GM23248 (cell line): ENCODE data around the gene CCDC187. TPM values are rescaled to one million over a fixed set of nuclear protein-coding genes. Genes with fewer than 3 reads are reported as not detected.

Source experiments
- DNase-seq: peaks from one replicate; pipeline ENCODE4 v3.0.0-alpha.2; 2015
- H2AFZ ChIP-seq: fragments of 200-600 bp; sonication (generic); 2 replicates; pipeline ENCODE4 v1.6.1; 2016; ENCODE audit warnings: antibody characterized with exemption
- H3F3A ChIP-seq: fragments of 200-600 bp; sonication (generic); 2 replicates; pipeline ENCODE4 v1.6.1; 2016; ENCODE audit warnings: mild to moderate bottlenecking, antibody characterized with exemption, mixed run types; ENCODE audit not compliant: insufficient read depth
- H3K27ac ChIP-seq: fragments of 200-600 bp; sonication (generic); 2 replicates; pipeline ENCODE4 v1.5.1; 2016; ENCODE audit warnings: mild to moderate bottlenecking
- H3K27me3 ChIP-seq: fragments of 200-600 bp; sonication (generic); replicated peaks from 2 replicates; pipeline ENCODE4 v1.6.1; 2016; ENCODE audit warnings: mild to moderate bottlenecking; ENCODE audit not compliant: insufficient read depth
- H3K36me3 ChIP-seq: fragments of 200-600 bp; sonication (generic); 2 replicates; pipeline ENCODE4 v1.6.1; 2016; ENCODE audit warnings: low read depth, mild to moderate bottlenecking
- H3K4me1 ChIP-seq: fragments of 200-600 bp; sonication (generic); 2 replicates; pipeline ENCODE4 v1.6.1; 2016; ENCODE audit warnings: mild to moderate bottlenecking; ENCODE audit not compliant: insufficient read depth
- H3K4me2 ChIP-seq: fragments of 200-600 bp; sonication (generic); one replicate; pipeline ENCODE4 v1.6.1; 2016; ENCODE audit warnings: mild to moderate bottlenecking; ENCODE audit not compliant: unreplicated experiment
- H3K4me3 ChIP-seq: fragments of 200-600 bp; sonication (generic); 2 replicates; pipeline ENCODE4 v1.5.1; 2016; ENCODE audit warnings: mild to moderate bottlenecking
- H3K79me2 ChIP-seq: fragments of 200-600 bp; sonication (generic); 2 replicates; pipeline ENCODE4 v1.6.1; 2016; ENCODE audit warnings: mild to moderate bottlenecking; ENCODE audit not compliant: insufficient read depth
- H3K9ac ChIP-seq: fragments of 200-600 bp; sonication (generic); 2 replicates; pipeline ENCODE4 v1.6.1; 2016; ENCODE audit warnings: mild to moderate bottlenecking
- H3K9me2 ChIP-seq: fragments of 200-600 bp; sonication (generic); 2 replicates; pipeline ENCODE4 v1.6.1; 2016; ENCODE audit warnings: mixed run types, mild to moderate bottlenecking, moderate library complexity; ENCODE audit not compliant: insufficient read depth
- H3K9me3 ChIP-seq: fragments of 200-600 bp; sonication (generic); one replicate; pipeline ENCODE4 v1.6.1; 2017; ENCODE audit warnings: low read depth
- H4K20me1 ChIP-seq: fragments of 200-600 bp; sonication (generic); 2 replicates; pipeline ENCODE4 v1.6.0; 2016; ENCODE audit not compliant: insufficient read depth
- EZH2 ChIP-seq: fragments of 200-600 bp; sonication (generic); IDR thresholded peaks from 2 replicates; pipeline ENCODE4 v1.6.1; 2018; ENCODE audit warnings: antibody characterized with exemption, mild to moderate bottlenecking; ENCODE audit not compliant: insufficient read depth, poor library complexity, severe bottlenecking
- EZH2phosphoT487 ChIP-seq: fragments of 200-600 bp; sonication (generic); IDR thresholded peaks from 2 replicates; pipeline ENCODE4 v1.6.1; 2018; ENCODE audit warnings: antibody characterized with exemption, moderate library complexity, mild to moderate bottlenecking, low read depth; ENCODE audit not compliant: insufficient read depth
- WGBS, 2 experiments: methylation state at CpG; one replicate each; pipeline ENCODE4 v1.1.6; 2015 to 2017; ENCODE audit warnings: low lambda C conversion rate in 2 of 2, low coverage in 1 of 2; ENCODE audit errors: missing lambda C conversion rate in 2 of 2; 5-methylcytosine and 5-hydroxymethylcytosine counted together
- in situ Hi-C: fragments of 300-500 bp; cut with MboI; formaldehyde crosslinking; loops from 2 replicates; pipeline ENCODE4 v1.15.0; 2020
- polyA plus RNA-seq: library from polyadenylated mRNA; unstranded; fragments of >200 nt; fragmentation: Nextera tagmentation; extraction: Ambion mirVana; gene quantifications from 2 replicates; pipeline ENCODE4 v1.2.1, GENCODE V29; 2016
- total RNA-seq: library from RNA; depleted of rRNA; stranded (reverse); fragments of >200 nt; shearing (Covaris generic); gene quantifications from 2 replicates; pipeline ENCODE4 v1.2.3, GENCODE V29; 2014

Gene CCDC187
- total and polyA plus RNA-seq, 2 experiments from 2014 or later = not detected

DNA sequence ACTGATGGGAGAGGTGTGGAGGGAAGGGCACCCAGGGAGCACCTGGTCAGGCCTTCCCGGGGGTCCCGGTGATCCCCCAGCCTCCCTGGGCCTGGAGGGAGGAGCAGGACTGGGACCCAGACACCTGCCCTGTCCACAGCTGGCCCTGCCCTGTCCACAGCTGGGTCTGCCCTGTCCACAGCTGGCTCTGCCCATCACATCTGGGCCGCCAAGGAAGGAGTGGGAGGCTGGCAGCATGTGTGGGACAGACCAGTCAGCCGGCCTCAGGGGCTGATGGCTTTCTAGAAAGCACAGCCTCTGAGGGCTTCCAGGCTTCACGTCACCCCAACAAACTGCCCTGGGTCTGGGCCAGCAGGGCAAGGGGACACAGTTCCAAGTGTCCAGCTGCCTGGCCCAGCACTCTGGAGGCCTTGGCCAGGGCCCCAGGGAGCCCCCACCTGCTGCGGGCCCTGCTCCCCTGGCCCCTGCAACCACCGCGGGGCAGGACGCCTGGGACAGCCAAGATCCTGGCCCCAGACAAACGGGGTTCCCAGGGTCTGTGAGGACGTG lies 47.4 kb upstream of the CCDC187 start:
- Histone ChIP-seq H3K9me3 (no peaks in the 10 kb centered on the region), H3F3A (0 out of 2 replicates have a peak, but pooled peaks cover 3% of the 10 kb centered on the region), H3K4me1 (peaks cover 12% of the 10 kb centered on the region), H3K79me2 (no peaks in the 10 kb centered on the region), H4K20me1 (no peaks in the 10 kb centered on the region), H2AFZ (no peak overlapping the region), H3K9me2 (no peaks in the 10 kb centered on the region), H3K4me2 (no peak overlapping the region), H3K27me3 (no peaks in the 10 kb centered on the region), H3K9ac (no peak overlapping the region), H3K36me3 (no peaks in the 10 kb centered on the region), H3K4me3 (no peak overlapping the region), H3K27ac (no peak overlapping the region)
- in situ Hi-C loops = no loop called here
- TF ChIP-seq EZH2phosphoT487 (no peak), EZH2 (no peak)
- DNase-seq = no peak
- WGBS, 2 experiments = 77 to 79% methylated on average over 10 of the region's 11 CpGs

DNA sequence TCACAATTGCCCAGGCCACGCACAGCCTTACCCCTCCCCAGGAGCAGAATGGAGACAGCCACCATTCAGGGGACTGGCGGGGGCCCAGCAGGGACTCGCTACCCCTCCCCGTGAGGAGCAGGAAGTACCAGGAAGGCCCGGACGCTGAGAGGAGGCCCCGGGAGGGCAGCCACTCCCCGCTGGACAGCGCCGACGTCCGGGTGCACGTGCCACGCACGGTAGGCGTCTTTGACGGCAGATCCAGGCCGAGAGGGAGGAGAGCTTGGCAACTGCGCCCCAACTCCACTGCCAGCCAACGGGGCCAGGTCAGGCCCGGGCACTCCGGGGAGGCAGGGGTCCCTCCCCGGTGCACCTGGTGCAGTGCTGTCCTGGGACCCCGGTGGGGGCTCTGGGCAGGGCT lies 45.7 kb upstream of the CCDC187 start:
- H3K79me2 ChIP-seq = no peaks in the 10 kb centered on the region
- H3K27me3 ChIP-seq = no peaks in the 10 kb centered on the region
- H3K4me3 ChIP-seq = no peak overlapping the region
- H2AFZ ChIP-seq = no peak overlapping the region
- no peaks in the 10 kb centered on the region for H3K9me2 ChIP-seq
- 89 to 94% methylated on average over 18 to 24 of the region's 24 CpGs for WGBS, 2 experiments
- H3K4me1 ChIP-seq = peaks cover 24% of the 10 kb centered on the region
- no peaks in the 10 kb centered on the region for H4K20me1 ChIP-seq
- H3F3A ChIP-seq = peaks cover 7% of the 10 kb centered on the region; the same call in 1 of the 2 replicates
- H3K9me3 ChIP-seq = no peaks in the 10 kb centered on the region
- H3K4me2 ChIP-seq = no peak overlapping the region
- H3K36me3 ChIP-seq = no peaks in the 10 kb centered on the region
- in situ Hi-C loops = no loop called here
- no peak for DNase-seq
- H3K9ac ChIP-seq = no peak overlapping the region
- no peak overlapping the region for H3K27ac ChIP-seq
- TF ChIP-seq EZH2phosphoT487 (no peak), EZH2 (no peak)

DNA sequence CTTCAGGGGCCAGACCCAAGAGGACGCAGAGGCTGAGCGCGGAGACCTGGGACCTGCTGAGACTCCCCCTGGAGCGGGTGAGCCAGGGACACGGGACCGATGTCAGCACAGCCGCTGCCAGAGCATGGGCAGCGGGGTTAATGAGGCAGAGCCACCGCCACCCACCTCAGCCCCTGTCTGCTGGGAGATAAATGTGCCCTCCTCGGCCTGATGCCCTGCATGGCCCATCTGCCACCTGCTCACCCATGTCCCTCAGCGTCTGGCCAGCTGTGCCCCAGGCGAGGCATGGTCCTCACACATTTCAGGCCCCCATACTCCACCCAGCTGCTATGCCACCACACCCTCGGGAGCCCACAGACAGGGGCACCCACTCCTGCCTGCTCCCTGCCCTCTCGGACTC lies 44.8 kb upstream of the CCDC187 start:
- no peak overlapping the region for H3K9ac ChIP-seq
- DNase-seq = no peak
- in situ Hi-C loops = no loop called here
- WGBS, 2 experiments = 88 to 91% methylated on average over 14 of the region's 14 CpGs
- H3K4me2 ChIP-seq = no peak overlapping the region
- H3K9me2 ChIP-seq = no peaks in the 10 kb centered on the region
- no peaks in the 10 kb centered on the region for H3K79me2 ChIP-seq
- no peak overlapping the region for H3K27ac ChIP-seq
- H3K27me3 ChIP-seq = no peaks in the 10 kb centered on the region
- no peaks in the 10 kb centered on the region for H4K20me1 ChIP-seq
- H3K4me1 ChIP-seq = peaks cover 19% of the 10 kb centered on the region
- no peaks in the 10 kb centered on the region for H3K9me3 ChIP-seq
- H2AFZ ChIP-seq = no peak overlapping the region
- peaks cover 8% of the 10 kb centered on the region; the same call in 1 of the 2 replicates for H3F3A ChIP-seq
- no peak for TF ChIP-seq EZH2phosphoT487
- no peak overlapping the region for H3K4me3 ChIP-seq
- no peaks in the 10 kb centered on the region for H3K36me3 ChIP-seq

DNA sequence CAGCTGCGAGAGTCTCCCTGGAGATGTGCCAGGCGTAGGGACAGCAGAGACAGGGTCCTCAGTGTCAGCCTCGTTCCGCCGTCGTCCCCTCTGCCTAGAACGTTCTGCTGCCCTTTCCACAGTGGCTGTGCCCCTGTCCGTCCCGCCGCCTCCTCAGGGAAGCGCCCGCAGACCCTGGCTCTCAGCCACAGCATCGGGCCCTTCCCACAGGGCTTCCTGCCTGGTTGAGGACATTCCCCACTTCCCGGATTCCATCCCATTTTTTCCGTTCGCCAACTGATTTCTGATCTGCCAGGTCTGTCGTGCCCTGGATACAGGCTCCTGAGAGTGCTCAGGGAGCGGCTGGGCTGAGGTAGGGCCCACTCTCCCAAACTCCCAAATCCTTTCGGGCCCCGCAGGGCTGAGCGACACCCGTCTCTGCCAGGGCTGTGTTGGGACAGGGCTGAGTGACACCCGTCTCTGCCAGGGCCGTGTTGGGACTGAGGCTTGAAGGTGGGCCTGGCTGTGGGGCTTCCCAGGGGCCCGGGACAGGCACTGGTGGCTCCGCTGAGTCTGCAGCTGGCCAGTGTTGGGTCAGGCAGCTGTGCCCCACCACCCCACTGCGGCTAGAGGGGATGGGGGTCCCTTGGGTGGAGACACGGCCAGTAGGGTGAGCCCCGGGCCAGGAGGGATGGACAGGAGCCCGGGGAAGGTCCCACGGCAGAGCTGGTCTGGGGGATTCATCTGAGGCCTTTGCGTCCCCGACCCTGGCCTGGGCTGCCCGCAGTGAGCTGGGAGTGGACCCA lies 43.8 kb upstream of the CCDC187 start:
- 72% methylated on average over 31 to 32 of the region's 34 CpGs for WGBS, 2 experiments
- Histone ChIP-seq H2AFZ (no peak overlapping the region), H4K20me1 (no peaks in the 10 kb centered on the region), H3K27me3 (no peaks in the 10 kb centered on the region), H3K9ac (no peak overlapping the region; the same call in 1 of the 2 replicates), H3K27ac (no peak overlapping the region), H3F3A (peaks cover 8% of the 10 kb centered on the region; the same call in 1 of the 2 replicates), H3K36me3 (no peaks in the 10 kb centered on the region), H3K4me3 (no peak overlapping the region), H3K9me2 (no peaks in the 10 kb centered on the region), H3K79me2 (no peaks in the 10 kb centered on the region), H3K4me2 (no peak overlapping the region), H3K4me1 (peaks cover 19% of the 10 kb centered on the region), H3K9me3 (no peaks in the 10 kb centered on the region)
- in situ Hi-C loops = no loop called here
- no peak for DNase-seq
- TF ChIP-seq EZH2 (no peak), EZH2phosphoT487 (no peak)
